Vagina (tissue), 2 donors: ENCODE measurements around the gene FBXW10.
"Not testable (repeated sequence)": the region's sequence is repeated elsewhere in the genome, so short reads cannot be mapped to it uniquely, and the experiment has no call there.

ENCODE experiments used
- CTCF ChIP-seq, 3 experiments: fragments of 450-650 bp in 2 of 3; fragments of 200-600 bp in 1 of 3; sonication (generic) in 1 of 3; IDR thresholded peaks; one replicate each; pipeline ENCODE4 v1.5.1; 2017 to 2019; ENCODE audit warnings: antibody characterized with exemption in 3 of 3, mild to moderate bottlenecking in 2 of 3, moderate library complexity in 2 of 3
- POLR2A ChIP-seq, 2 donors: fragments of 450-650 bp; IDR thresholded peaks; one replicate each; pipeline ENCODE4 v1.6.1; 2017; ENCODE audit warnings: antibody characterized with exemption in 2 of 2, mild to moderate bottlenecking in 2 of 2, moderate library complexity in 2 of 2
- POLR2AphosphoS5 ChIP-seq, 2 donors: sonication (generic); formaldehyde crosslinking; IDR thresholded peaks; one replicate each; pipeline ENCODE4 v1.9.0; 2017; ENCODE audit warnings: antibody characterized with exemption in 2 of 2, mild to moderate bottlenecking in 2 of 2, low read depth in 1 of 2; ENCODE audit not compliant: insufficient read depth in 1 of 2

GRCh38 chr17:18821430-18821829, 77.6 kb downstream of the FBXW10 start:
- TF ChIP-seq CTCF (IDR thresholded peaks at IDR 0.05); POLR2A (IDR thresholded peaks at IDR 0.05); POLR2AphosphoS5 (IDR thresholded peaks at IDR 0.05; ENCODE audit: insufficient read depth in 1 of 2, low read depth in 1 of 2): not testable (repeated sequence)
